Measurements from ENCODE around the gene ETV1.

Gene ETV1

DNA sequence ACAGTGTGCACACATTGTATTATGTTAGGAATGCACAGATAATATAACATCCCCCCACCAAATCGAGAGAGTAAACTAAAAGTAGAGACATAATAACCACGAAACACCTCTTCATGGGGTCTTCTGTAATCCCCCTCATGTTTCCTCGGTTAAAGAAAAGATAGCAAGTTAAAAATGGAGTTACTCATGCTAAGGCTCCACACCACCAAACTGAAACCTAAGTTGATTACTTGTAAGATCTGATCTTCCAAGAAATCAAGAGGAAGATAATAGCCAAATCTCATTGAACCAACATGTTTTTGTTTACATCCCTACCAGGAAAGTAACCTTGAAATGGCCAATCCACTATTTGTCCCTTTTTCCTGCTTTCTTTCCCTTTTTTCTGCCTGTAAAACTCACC, 11.7 kb upstream of the ETV1 start:
- no peaks in the 10 kb centered on the region for H3K36me3 ChIP-seq
- no peaks in the 10 kb centered on the region for H3K4me1 ChIP-seq
- DNase-seq: no peak
- TF ChIP-seq, protein P1, sequence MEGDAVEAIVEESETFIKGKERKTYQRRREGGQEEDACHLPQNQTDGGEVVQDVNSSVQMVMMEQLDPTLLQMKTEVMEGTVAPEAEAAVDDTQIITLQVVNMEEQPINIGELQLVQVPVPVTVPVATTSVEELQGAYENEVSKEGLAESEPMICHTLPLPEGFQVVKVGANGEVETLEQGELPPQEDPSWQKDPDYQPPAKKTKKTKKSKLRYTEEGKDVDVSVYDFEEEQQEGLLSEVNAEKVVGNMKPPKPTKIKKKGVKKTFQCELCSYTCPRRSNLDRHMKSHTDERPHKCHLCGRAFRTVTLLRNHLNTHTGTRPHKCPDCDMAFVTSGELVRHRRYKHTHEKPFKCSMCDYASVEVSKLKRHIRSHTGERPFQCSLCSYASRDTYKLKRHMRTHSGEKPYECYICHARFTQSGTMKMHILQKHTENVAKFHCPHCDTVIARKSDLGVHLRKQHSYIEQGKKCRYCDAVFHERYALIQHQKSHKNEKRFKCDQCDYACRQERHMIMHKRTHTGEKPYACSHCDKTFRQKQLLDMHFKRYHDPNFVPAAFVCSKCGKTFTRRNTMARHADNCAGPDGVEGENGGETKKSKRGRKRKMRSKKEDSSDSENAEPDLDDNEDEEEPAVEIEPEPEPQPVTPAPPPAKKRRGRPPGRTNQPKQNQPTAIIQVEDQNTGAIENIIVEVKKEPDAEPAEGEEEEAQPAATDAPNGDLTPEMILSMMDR (IDR thresholded peaks at IDR 0.05): no peak
- no peaks in the 10 kb centered on the region for H3K27me3 ChIP-seq
- intact Hi-C loops (cut with DNase I; ENCODE audit: low total_unique reads): no loop called here
- no peak overlapping the region for H3K4me3 ChIP-seq
- H3K27ac ChIP-seq: no peak overlapping the region
- no peaks in the 10 kb centered on the region for H3K9me3 ChIP-seq

- H3K9me3 ChIP-seq: no peaks in the 10 kb centered on the region
- H3K27me3 ChIP-seq: no peaks in the 10 kb centered on the region
- H3K4me3 ChIP-seq: no peak overlapping the region
- no peaks in the 10 kb centered on the region for H3K4me1 ChIP-seq
- no peak for DNase-seq
- H3K27ac ChIP-seq: no peak overlapping the region
- intact Hi-C loops (cut with DNase I; ENCODE audit: low total_unique reads): no loop called here
- TF ChIP-seq, protein P1 (IDR thresholded peaks at IDR 0.05): no peak
- no peaks in the 10 kb centered on the region for H3K36me3 ChIP-seq
Measured at GRCh38 chr7:14000247-14000646, 10.8 kb upstream of the ETV1 start.

DNA sequence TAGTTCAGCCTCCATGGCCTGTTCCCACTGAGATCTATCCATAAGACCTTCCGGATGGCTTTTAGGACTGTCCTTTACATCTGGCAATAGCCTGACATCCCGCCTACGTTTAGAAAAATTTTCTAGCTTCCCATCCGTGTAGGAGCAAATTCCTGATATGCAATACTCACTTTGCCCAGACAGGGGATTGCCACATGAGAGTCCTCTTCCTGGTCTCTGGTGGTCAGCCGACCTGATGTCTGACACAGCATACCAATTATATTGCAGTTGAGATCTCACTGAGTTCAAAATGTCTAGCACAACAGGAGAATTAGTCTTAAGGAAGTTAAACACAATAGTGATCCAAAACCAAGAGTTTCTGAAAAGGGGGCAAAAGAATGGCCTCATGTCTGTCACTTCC, 9.4 kb upstream of the ETV1 start:
- TF ChIP-seq, protein P1 (IDR thresholded peaks at IDR 0.05): no peak
- no peak overlapping the region for H3K27ac ChIP-seq
- no peaks in the 10 kb centered on the region for H3K4me1 ChIP-seq
- no peaks in the 10 kb centered on the region for H3K9me3 ChIP-seq
- H3K27me3 ChIP-seq: no peaks in the 10 kb centered on the region
- intact Hi-C loops (cut with DNase I; ENCODE audit: low total_unique reads): no loop called here
- H3K4me3 ChIP-seq: no peak overlapping the region
- no peaks in the 10 kb centered on the region for H3K36me3 ChIP-seq
- no peak for DNase-seq

- Histone ChIP-seq H3K36me3 (no peaks in the 10 kb centered on the region), H3K9me3 (no peaks in the 10 kb centered on the region), H3K27me3 (no peaks in the 10 kb centered on the region), H3K4me3 (peak overlapping the region; percentile 70 to 71), H3K27ac (peak overlapping the region; percentile 73 to 86), H3K4me1 (peaks cover 0 to 31% (median 5%) of the 10 kb centered on the region in 4 donors)
- no peak for DNase-seq
- intact Hi-C loops (cut with DNase I; ENCODE audit: low total_unique reads): no loop called here
- TF ChIP-seq, protein P1 (IDR thresholded peaks at IDR 0.05): no peak
Measured at GRCh38 chr7:13992596-13992964, 3.1 kb upstream of the ETV1 start.

DNA sequence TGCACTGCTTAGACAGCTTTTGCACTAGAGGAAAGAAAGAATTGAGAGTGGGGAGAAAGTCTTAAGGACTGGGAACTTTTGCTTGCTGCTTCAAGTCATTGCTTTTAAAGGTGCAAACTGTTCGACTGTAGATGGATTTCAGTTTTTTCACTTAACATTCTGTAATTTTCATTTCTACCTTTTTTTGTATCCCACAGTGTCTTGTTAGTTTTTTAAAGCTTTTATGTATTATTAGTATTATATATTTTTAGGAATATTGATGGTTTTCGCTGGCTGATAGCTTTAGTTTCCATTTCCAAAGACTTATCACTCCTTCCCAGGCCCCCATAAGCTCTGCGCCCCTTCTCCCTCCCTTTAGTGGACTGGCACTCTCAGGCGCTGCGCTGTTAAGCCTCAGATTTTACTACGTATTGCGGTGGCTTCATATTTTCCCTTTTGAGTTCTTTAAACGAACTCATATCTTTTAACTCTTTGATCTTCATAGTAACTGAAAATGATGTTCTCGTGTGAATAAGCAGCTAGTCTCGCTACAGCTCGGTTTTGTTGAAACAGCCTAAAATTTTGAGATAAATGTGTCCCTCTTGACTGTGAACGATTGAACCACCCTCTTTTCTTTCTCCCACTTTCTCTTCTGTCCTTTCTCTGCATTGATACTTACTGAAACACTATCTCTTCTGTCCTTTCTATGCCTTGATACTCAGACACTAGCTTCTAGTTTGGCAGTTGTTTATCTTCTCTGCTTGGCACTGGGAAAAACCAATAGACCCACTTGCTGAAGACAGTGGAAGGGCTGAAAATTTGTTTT, 2.5 kb upstream of the ETV1 start:
- peak overlapping the region; percentile 70 to 71 for H3K4me3 ChIP-seq

More for the DNA sequence above, 2.5 kb upstream of the ETV1 start:
- DNase-seq: no peak
- Histone ChIP-seq H3K4me1 (peaks cover 0 to 32% (median 5%) of the 10 kb centered on the region in 4 donors), H3K27me3 (no peaks in the 10 kb centered on the region), H3K36me3 (no peaks in the 10 kb centered on the region), H3K9me3 (no peaks in the 10 kb centered on the region), H3K27ac (peak overlapping the region; percentile 73 to 86)
- TF ChIP-seq, protein P1 (IDR thresholded peaks at IDR 0.05): no peak
- intact Hi-C loops (cut with DNase I; ENCODE audit: low total_unique reads): no loop called here
